WTC11 (cell line): ENCODE data around the gene FFAR2. TPM values are rescaled to one million over a fixed set of nuclear protein-coding genes. Genes with fewer than 3 reads are reported as not detected.

Experiments used
- ATAC-seq: fragments of 200-7000 bp; cut with Tn5 transposase; 2 replicates; pipeline ENCODE4 v1.10.0; 2021; ENCODE audit warnings: mild to moderate bottlenecking, moderate library complexity
- CTCF ChIA-PET: fragments of 300-600 bp; sonication (Branson Sonifier 250); formaldehyde crosslinking; loops from one replicate; lab custom pipeline; 2021; ENCODE audit warnings: antibody characterized with exemption; lab: Charles Lee
- POLR2A ChIA-PET: fragments of 350-600 bp; sonication (Branson Sonifier 250); formaldehyde crosslinking; loops from one replicate; lab custom pipeline; 2021; ENCODE audit warnings: antibody characterized with exemption; lab: Charles Lee
- DNase-seq: peaks from one replicate; pipeline ENCODE4 v3.0.0; 2021; ENCODE audit warnings: low spot score
- H3K27ac Mint-ChIP-seq: 2 replicates; pipeline ENCODE4 v1.8.0; 2021; ENCODE audit warnings: mixed read lengths
- H3K27me3 Mint-ChIP-seq: 2 replicates; pipeline ENCODE4 v1.8.0; 2021; ENCODE audit warnings: low read depth, mild to moderate bottlenecking, moderate library complexity, mixed read lengths
- H3K36me3 Mint-ChIP-seq: 2 replicates; pipeline ENCODE4 v1.8.0; 2021; ENCODE audit warnings: mixed read lengths
- H3K4me1 Mint-ChIP-seq: 2 replicates; pipeline ENCODE4 v1.8.0; 2022; ENCODE audit warnings: mixed read lengths
- H3K4me3 Mint-ChIP-seq: 2 replicates; pipeline ENCODE4 v1.8.0; 2021; ENCODE audit warnings: mild to moderate bottlenecking, moderate library complexity, mixed read lengths
- H3K9me3 Mint-ChIP-seq: 2 replicates; pipeline ENCODE4 v1.8.0; 2021; ENCODE audit warnings: mixed read lengths
- ATF2 ChIP-seq: sonication (generic); formaldehyde crosslinking; IDR thresholded peaks from 2 replicates; pipeline ENCODE4 v1.8.1; 2022; ENCODE audit warnings: low read depth, missing genetic modification reagents, borderline replicate concordance
- ATF3 ChIP-seq: sonication (generic); formaldehyde crosslinking; conservative IDR thresholded peaks from 2 replicates; pipeline ENCODE4 v1.8.1; 2022; ENCODE audit warnings: mild to moderate bottlenecking, missing genetic modification reagents
- CDX4 ChIP-seq: fragments of 250-450 bp; sonication (Bioruptor Pico); IDR thresholded peaks from 2 replicates; pipeline ENCODE4 v1.9.0; 2021; ENCODE audit warnings: moderate library complexity, mild to moderate bottlenecking, inconsistent platforms, borderline replicate concordance
- CREB1 ChIP-seq: sonication (generic); formaldehyde crosslinking; IDR thresholded peaks from 2 replicates; pipeline ENCODE4 v1.8.0; 2023; ENCODE audit warnings: mild to moderate bottlenecking, missing genetic modification reagents
- HMGA2 ChIP-seq: fragments of 250-450 bp; sonication (Bioruptor Pico); IDR thresholded peaks from 2 replicates; pipeline ENCODE4 v1.4.0; 2021; ENCODE audit warnings: mild to moderate bottlenecking, moderate library complexity
- HMGXB4 ChIP-seq: sonication (generic); formaldehyde crosslinking; IDR thresholded peaks from 2 replicates; pipeline ENCODE4 v1.8.1; 2023; ENCODE audit warnings: mild to moderate bottlenecking, moderate library complexity, missing genetic modification reagents
- JAZF1 ChIP-seq: fragments of 250-450 bp; sonication (Bioruptor Pico); IDR thresholded peaks from 2 replicates; pipeline ENCODE4 v1.9.0; 2021; ENCODE audit warnings: moderate library complexity, mild to moderate bottlenecking, inconsistent platforms
- KAT7 ChIP-seq: sonication (generic); formaldehyde crosslinking; IDR thresholded peaks from 2 replicates; pipeline ENCODE4 v1.8.1; 2023; ENCODE audit warnings: missing genetic modification reagents, mild to moderate bottlenecking, borderline replicate concordance
- NFYB ChIP-seq: sonication (generic); formaldehyde crosslinking; conservative IDR thresholded peaks from 2 replicates; pipeline ENCODE4 v1.8.0; 2022; ENCODE audit warnings: low read depth, missing genetic modification reagents
- OVOL2 ChIP-seq: fragments of 250-450 bp; sonication (Bioruptor Pico); IDR thresholded peaks from 2 replicates; pipeline ENCODE4 v1.9.0; 2021; ENCODE audit warnings: mild to moderate bottlenecking, borderline replicate concordance
- PRDM15 ChIP-seq: sonication (generic); formaldehyde crosslinking; IDR thresholded peaks from 2 replicates; pipeline ENCODE4 v1.8.0; 2022; ENCODE audit warnings: missing genetic modification reagents
- RORB ChIP-seq: fragments of 250-450 bp; sonication (Bioruptor Pico); IDR thresholded peaks from 2 replicates; pipeline ENCODE4 v1.9.0; 2021; ENCODE audit warnings: mild to moderate bottlenecking
- SMAD3 ChIP-seq: sonication (generic); formaldehyde crosslinking; IDR thresholded peaks from 2 replicates; pipeline ENCODE4 v1.8.0; 2022; ENCODE audit warnings: missing genetic modification reagents, mild to moderate bottlenecking, borderline replicate concordance
- TCF7 ChIP-seq: sonication (generic); formaldehyde crosslinking; IDR thresholded peaks from 2 replicates; pipeline ENCODE4 v1.8.0; 2022; ENCODE audit warnings: mild to moderate bottlenecking, low read depth, missing genetic modification reagents, moderate library complexity
- TEAD1 ChIP-seq: sonication (generic); formaldehyde crosslinking; IDR thresholded peaks from 2 replicates; pipeline ENCODE4 v1.8.0; 2022; ENCODE audit warnings: mild to moderate bottlenecking, missing genetic modification reagents
- TP53 ChIP-seq: sonication (generic); formaldehyde crosslinking; IDR thresholded peaks from 2 replicates; pipeline ENCODE4 v1.8.1; 2023; ENCODE audit warnings: mild to moderate bottlenecking, missing genetic modification reagents
- ZBTB43 ChIP-seq: sonication (generic); formaldehyde crosslinking; IDR thresholded peaks from 2 replicates; pipeline ENCODE4 v1.8.1; 2023; ENCODE audit warnings: mild to moderate bottlenecking, missing genetic modification reagents
- ZNF121 ChIP-seq: sonication (generic); formaldehyde crosslinking; IDR thresholded peaks from 2 replicates; pipeline ENCODE4 v1.8.0; 2023; ENCODE audit warnings: missing genetic modification reagents
- ZNF317 ChIP-seq: sonication (generic); formaldehyde crosslinking; IDR thresholded peaks from 2 replicates; pipeline ENCODE4 v1.8.1; 2023; ENCODE audit warnings: low read depth, mild to moderate bottlenecking, moderate library complexity, missing genetic modification reagents, borderline replicate concordance
- total RNA-seq: library from RNA; stranded (reverse); gene quantifications from 3 replicates; pipeline ENCODE4 v1.2.3, GENCODE V29; 2021

Gene FFAR2
- total RNA-seq, 1 experiment from 2014 or later: not detected

GRCh38 chr19:35404879-35405622 is 43.0 kb upstream of the FFAR2 start (continued):
- TF ChIP-seq ATF2: no peak
- TF ChIP-seq ZNF317 (CRISPR knock-in tag): no peak
- no peak for TF ChIP-seq CDX4 (CRISPR knock-in tag)
- TF ChIP-seq HMGA2: no peak
- TF ChIP-seq PRDM15 (CRISPR knock-in tag): no peak
- no peak for TF ChIP-seq ZNF121 (CRISPR knock-in tag)
- no peak for TF ChIP-seq HMGXB4

GRCh38 chr19:35407619-35408018 is 40.4 kb upstream of the FFAR2 start:
- Mint-ChIP-seq H3K4me3 (no peak overlapping the region), H3K27me3 (peaks cover 11% of the 10 kb centered on the region), H3K9me3 (no peaks in the 10 kb centered on the region), H3K4me1 (no peaks in the 10 kb centered on the region), H3K27ac (no peak overlapping the region), H3K36me3 (no peaks in the 10 kb centered on the region)
- POLR2A ChIA-PET: no interaction called here
- TF ChIP-seq TP53 (CRISPR knock-in tag) (no peak), SMAD3 (CRISPR knock-in tag) (no peak), ATF2 (no peak), RORB (CRISPR knock-in tag) (no peak), OVOL2 (CRISPR knock-in tag) (no peak), NFYB (CRISPR knock-in tag) (no peak), ATF3 (CRISPR knock-in tag) (no peak), ZBTB43 (CRISPR knock-in tag) (no peak), TCF7 (no peak), KAT7 (CRISPR knock-in tag) (no peak), PRDM15 (CRISPR knock-in tag) (no peak), CREB1 (CRISPR knock-in tag) (no peak), TEAD1 (CRISPR knock-in tag) (no peak), JAZF1 (CRISPR knock-in tag) (no peak)
- CTCF ChIA-PET: no interaction called here
- no peak for ATAC-seq
- no peak for DNase-seq
